Fibroblast of peridontal ligament (primary cell): ENCODE results near the gene SCGB1D4.
A peak's percentile ranks its signal among the peaks of the same experiment; 100 is the strongest.
"Not testable (repeated sequence)": the region's sequence is repeated elsewhere in the genome, so short reads cannot be mapped to it uniquely, and the experiment has no call there.

Experiments used
- DNase-seq: peaks from one replicate; pipeline ENCODE4 v3.0.0-alpha.2; 2010; ENCODE audit errors: extremely low read depth

The SCGB1D4 gene, protein sequence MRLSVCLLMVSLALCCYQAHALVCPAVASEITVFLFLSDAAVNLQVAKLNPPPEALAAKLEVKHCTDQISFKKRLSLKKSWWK

DNA sequence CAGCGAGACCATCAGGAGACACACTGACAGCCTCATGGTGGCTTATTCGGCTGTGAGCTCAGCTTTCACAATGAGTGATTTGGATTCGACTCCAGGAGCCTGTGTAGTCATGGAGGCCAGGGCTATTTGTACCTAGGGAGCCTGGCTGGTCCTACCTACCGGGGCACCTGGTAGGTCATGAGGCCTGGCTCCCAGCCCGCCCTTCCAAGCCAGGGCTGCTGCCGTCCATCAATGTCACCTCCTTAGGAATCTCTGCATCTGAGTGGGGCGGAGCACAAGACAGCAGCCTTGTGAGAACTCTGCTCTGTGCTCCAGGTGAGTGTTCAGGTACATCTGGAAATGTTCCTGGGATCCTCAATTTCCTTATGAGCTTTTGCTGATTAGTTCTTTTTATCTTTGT is at the start of gene SCGB1D4:
Gene SCGB1D4 (minus strand): TSS at position 101 of the 400 bp plus-strand sequence. CDS start 65 bp downstream, at position 36.
- DNase-seq = no peak

GRCh38 chr11:62345861-62346260 is 47.0 kb upstream of the SCGB1D4 start:
- no peak for DNase-seq

- DNase-seq = no peak
These were observed 45.3 kb upstream of the SCGB1D4 start for GRCh38 chr11:62344210-62344609.

DNA sequence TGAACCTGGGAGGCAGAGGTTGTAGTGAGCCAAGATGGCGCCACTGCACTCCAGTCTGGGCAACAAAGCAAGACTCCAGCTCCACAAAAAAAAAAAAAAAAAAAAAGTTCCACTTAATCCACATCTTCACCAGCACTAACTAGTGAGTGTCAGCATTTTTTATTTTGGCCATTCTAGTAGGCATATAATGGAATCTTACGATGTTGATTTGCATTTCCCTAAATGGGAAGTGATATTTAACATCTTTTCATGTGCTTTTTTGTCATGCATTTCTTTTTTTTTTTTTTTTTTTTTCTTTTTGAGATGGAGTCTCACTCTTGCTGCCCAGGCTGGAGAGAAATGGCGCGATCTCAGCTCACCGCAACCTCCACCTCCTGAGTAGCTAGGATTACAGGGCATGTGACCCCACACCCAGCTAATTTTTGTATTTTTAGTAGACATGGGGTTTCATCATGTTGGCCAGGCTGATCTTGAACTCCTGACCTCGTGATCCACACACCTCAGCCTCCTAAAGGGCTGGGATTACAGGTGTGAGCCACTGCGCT is 44.8 kb upstream of the SCGB1D4 start:
- not testable (repeated sequence) for DNase-seq

GRCh38 chr11:62341588-62341987 is 42.7 kb upstream of the SCGB1D4 start:
- no peak for DNase-seq

GRCh38 chr11:62340269-62340901 is 41.5 kb upstream of the SCGB1D4 start:
- DNase-seq = peak; percentile 60

- no peak for DNase-seq
These were observed 39.3 kb upstream of the SCGB1D4 start for GRCh38 chr11:62338218-62338617.

- DNase-seq = peak; percentile 21
These were observed 38.7 kb upstream of the SCGB1D4 start, which contains the start of gene ASRGL1 for GRCh38 chr11:62337303-62338181. Gene ASRGL1, plus strand, starts transcription at chr11:62337448. Its CDS starts 530 bp downstream, at chr11:62337978.

- not testable (repeated sequence) for DNase-seq
These were observed 38.1 kb upstream of the SCGB1D4 start for GRCh38 chr11:62336949-62337302.

- DNase-seq = no peak
These were observed 34.9 kb upstream of the SCGB1D4 start for GRCh38 chr11:62333768-62334167.

- DNase-seq = not testable (repeated sequence)
These were observed 32.4 kb upstream of the SCGB1D4 start for GRCh38 chr11:62331264-62331663.

DNA sequence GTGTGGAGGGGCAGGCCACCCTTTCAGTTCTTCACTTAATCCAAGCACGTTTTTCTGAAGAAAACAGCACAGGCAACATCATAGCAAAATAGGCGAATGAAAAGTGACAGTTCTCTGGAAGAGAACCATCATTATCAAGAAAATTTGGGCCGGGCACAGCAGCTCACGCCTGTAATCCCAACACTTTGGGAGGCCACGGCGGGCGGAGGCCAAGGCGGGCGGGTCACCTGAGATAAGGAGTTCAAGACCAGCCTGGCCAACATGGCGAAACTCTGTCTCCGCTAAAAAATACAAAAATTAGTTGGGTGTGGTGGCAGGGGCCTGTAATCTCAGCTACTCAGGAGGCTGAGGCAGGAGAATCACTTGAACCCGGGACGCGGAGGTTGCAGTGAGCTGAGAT is 28.7 kb upstream of the SCGB1D4 start:
- not testable (repeated sequence) for DNase-seq

DNA sequence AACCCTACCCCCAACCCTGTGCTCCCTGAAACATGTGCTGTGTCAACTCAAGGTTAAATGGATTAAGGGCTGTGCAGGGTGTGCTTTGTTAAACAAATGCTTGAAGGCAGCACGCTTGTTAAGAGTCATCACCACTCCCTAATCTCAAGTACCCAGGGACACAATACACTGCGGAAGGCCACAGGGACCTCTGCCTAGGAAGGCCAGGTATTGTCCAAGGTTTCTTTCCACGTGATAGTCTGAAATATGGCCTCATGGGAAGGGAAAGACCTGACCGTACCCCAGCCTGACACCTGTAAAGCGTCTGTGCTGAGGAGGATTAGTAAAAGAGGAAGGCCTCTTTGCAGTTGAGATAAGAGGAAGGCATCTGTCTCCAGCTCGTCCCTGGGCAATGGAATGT is 27.8 kb upstream of the SCGB1D4 start:
- DNase-seq = not testable (repeated sequence)

GRCh38 chr11:62325781-62326180 is 26.9 kb upstream of the SCGB1D4 start:
- not testable (repeated sequence) for DNase-seq

- peak; percentile 8 for DNase-seq
These were observed 26.1 kb upstream of the SCGB1D4 start for GRCh38 chr11:62324731-62325556.

- no peak for DNase-seq
These were observed 23.6 kb upstream of the SCGB1D4 start for GRCh38 chr11:62322524-62322923.

DNA sequence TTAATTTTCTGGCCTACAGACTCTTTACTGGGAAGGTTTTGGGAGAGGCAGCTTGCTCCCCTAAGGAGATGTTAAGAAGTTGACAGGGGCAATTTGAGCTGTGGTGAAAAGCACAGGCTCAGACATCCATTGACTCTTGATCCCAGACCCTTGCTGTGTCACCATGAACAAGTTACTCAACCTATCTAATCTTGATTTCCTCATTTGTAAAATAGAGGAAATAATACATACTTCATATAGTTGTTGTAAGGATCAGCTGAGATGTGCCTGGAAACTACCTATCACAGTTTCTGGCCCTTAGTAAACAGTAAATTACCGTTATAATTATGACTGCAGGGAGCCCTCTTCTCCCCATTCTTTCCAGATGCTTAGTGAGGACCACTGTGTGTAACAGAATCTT is 16.6 kb upstream of the SCGB1D4 start:
- DNase-seq = no peak

GRCh38 chr11:62309991-62310390 is 11.1 kb upstream of the SCGB1D4 start:
- no peak for DNase-seq

DNA sequence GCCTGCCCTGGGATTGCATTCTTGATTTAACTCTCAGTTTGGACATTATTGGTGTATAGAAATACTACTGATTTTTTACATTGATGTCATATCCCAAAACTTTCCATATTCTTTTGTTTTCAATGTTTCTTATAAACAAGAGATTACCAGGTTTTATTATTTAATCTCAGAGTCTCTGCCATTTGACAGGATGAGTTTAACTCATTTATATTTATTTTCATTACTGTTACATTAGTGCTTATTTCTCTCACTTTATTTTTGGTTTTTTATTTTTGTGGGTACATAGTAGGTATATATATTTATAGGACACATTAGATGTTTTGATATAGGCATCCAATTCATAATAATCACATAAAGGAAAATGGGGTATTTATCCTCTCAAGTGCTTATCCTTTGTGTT is 9.1 kb upstream of the SCGB1D4 start:
- DNase-seq = no peak

- no peak for DNase-seq
These were observed 7.4 kb upstream of the SCGB1D4 start for GRCh38 chr11:62306227-62306626.

- DNase-seq = peak; percentile 14
These were observed 3.4 kb downstream of the SCGB1D4 start for GRCh38 chr11:62295504-62295903.

DNA sequence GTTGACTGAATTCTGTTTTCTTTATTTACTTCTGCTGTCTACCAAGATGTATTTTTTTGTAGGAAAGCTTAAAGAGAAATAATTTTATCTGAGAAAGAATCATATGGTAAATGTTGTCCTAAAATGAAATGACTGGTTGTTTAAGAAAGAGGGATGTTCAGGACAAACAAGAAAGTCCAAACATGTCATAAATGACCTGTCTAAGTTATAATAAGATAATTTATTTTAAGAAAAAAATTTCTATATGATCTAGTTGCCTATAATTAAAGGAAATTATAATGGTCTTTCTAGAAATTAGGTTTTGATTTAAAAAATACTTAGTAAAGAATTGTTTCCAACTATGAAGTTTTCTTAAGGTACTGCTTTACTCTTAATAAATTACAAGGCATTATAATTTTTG is 18.4 kb downstream of the SCGB1D4 start:
- DNase-seq = no peak
